ENCODE results near the gene ASCL4. TPM values are rescaled to one million over a fixed set of nuclear protein-coding genes. Genes with fewer than 3 reads are reported as not detected.

Gene ASCL4
- total RNA-seq, 1 experiment from 2014 or later: not detected

GRCh38 chr12:107765316-107765715 is 9.2 kb upstream of the ASCL4 start:
- Mint-ChIP-seq H3K36me3 (ENCODE audit: insufficient read depth, unreplicated experiment) (peaks cover 14% of the 10 kb centered on the region), H3K27ac (ENCODE audit: unreplicated experiment) (no peak overlapping the region), H3K4me3 (ENCODE audit: low read depth, unreplicated experiment) (no peak overlapping the region), H3K27me3 (ENCODE audit: unreplicated experiment) (peaks cover 21% of the 10 kb centered on the region), H3K9me3 (ENCODE audit: low read depth, unreplicated experiment) (no peaks in the 10 kb centered on the region), H3K4me1 (ENCODE audit: low read depth, unreplicated experiment) (no peaks in the 10 kb centered on the region)
- intact Hi-C loops (cut with micrococcal nuclease; ENCODE audit: unreplicated experiment): no loop called here
- BruUV-seq (replicated peaks): no TSS peak
- TF ChIP-seq CTCF (IDR thresholded peaks at IDR 0.05; ENCODE audit: unreplicated experiment): no peak
- no peak for DNase-seq
- CTCF ChIA-PET: no interaction called here

- Mint-ChIP-seq H3K9me3 (ENCODE audit: low read depth, unreplicated experiment) (no peaks in the 10 kb centered on the region), H3K4me1 (ENCODE audit: low read depth, unreplicated experiment) (no peaks in the 10 kb centered on the region), H3K36me3 (ENCODE audit: insufficient read depth, unreplicated experiment) (no peaks in the 10 kb centered on the region), H3K4me3 (ENCODE audit: low read depth, unreplicated experiment) (no peak overlapping the region), H3K27ac (ENCODE audit: unreplicated experiment) (no peak overlapping the region), H3K27me3 (ENCODE audit: unreplicated experiment) (peaks cover 29% of the 10 kb centered on the region)
- BruUV-seq (replicated peaks): no TSS peak
- TF ChIP-seq CTCF (IDR thresholded peaks at IDR 0.05; ENCODE audit: unreplicated experiment): no peak
- CTCF ChIA-PET: no interaction called here
- intact Hi-C loops (cut with micrococcal nuclease; ENCODE audit: unreplicated experiment): no loop called here
- DNase-seq: no peak
Measured at GRCh38 chr12:107767466-107767865, 7.0 kb upstream of the ASCL4 start.

DNA sequence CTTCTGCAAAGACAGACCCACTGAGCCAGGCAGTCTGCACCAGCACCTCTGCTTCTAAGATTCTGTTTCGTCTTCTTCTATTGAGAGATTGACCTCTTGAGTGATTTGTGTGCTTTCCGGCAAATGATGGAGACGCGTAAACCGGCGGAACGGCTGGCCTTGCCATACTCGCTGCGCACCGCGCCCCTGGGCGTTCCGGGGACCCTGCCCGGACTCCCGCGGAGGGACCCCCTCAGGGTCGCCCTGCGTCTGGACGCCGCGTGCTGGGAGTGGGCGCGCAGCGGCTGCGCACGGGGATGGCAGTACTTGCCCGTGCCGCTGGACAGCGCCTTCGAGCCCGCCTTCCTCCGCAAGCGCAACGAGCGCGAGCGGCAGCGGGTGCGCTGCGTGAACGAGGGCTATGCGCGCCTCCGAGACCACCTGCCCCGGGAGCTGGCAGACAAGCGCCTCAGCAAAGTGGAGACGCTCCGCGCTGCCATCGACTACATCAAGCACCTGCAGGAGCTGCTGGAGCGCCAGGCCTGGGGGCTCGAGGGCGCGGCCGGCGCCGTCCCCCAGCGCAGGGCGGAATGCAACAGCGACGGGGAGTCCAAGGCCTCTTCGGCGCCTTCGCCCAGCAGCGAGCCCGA is 703 bp downstream of the ASCL4 start:
- H3K27ac Mint-ChIP-seq (ENCODE audit: unreplicated experiment): no peak overlapping the region
- no TSS peak for BruUV-seq (replicated peaks)
- intact Hi-C loops (cut with micrococcal nuclease; ENCODE audit: unreplicated experiment): no loop called here
- H3K4me3 Mint-ChIP-seq (ENCODE audit: low read depth, unreplicated experiment): no peak overlapping the region
- CTCF ChIA-PET: no interaction called here
- no peaks in the 10 kb centered on the region for H3K36me3 Mint-ChIP-seq (ENCODE audit: insufficient read depth, unreplicated experiment)
- no peaks in the 10 kb centered on the region for H3K9me3 Mint-ChIP-seq (ENCODE audit: low read depth, unreplicated experiment)
- peaks cover 71% of the 10 kb centered on the region for H3K27me3 Mint-ChIP-seq (ENCODE audit: unreplicated experiment)
- H3K4me1 Mint-ChIP-seq (ENCODE audit: low read depth, unreplicated experiment): no peaks in the 10 kb centered on the region
- no peak for TF ChIP-seq CTCF (IDR thresholded peaks at IDR 0.05; ENCODE audit: unreplicated experiment)
- DNase-seq: no peak

DNA sequence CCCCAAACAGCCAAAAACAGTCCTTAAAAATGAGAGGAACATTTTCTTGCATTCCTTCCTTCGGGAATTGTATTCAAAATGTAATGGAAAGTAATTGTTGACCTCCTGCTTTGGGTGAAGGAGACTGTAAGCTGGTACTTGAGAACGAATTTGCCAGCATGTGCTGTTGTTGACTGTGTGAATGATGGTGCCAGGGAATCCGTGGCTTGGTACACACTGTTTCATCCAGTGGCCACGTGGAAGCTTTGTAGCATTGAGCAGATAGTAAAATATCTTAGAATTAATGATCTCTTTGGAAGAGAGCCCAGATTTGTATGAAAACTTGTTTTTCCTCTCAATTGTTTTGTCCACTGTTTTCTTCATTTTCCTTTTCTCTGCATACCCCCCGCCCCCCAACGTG is 1.7 kb downstream of the ASCL4 start:
- no peak for DNase-seq
- TF ChIP-seq CTCF (IDR thresholded peaks at IDR 0.05; ENCODE audit: unreplicated experiment): no peak
- CTCF ChIA-PET: no interaction called here
- no peaks in the 10 kb centered on the region for H3K4me1 Mint-ChIP-seq (ENCODE audit: low read depth, unreplicated experiment)
- H3K4me3 Mint-ChIP-seq (ENCODE audit: low read depth, unreplicated experiment): no peak overlapping the region
- no TSS peak for BruUV-seq (replicated peaks)
- intact Hi-C loops (cut with micrococcal nuclease; ENCODE audit: unreplicated experiment): no loop called here
- peaks cover 72% of the 10 kb centered on the region for H3K27me3 Mint-ChIP-seq (ENCODE audit: unreplicated experiment)
- no peak overlapping the region for H3K27ac Mint-ChIP-seq (ENCODE audit: unreplicated experiment)
- H3K36me3 Mint-ChIP-seq (ENCODE audit: insufficient read depth, unreplicated experiment): no peaks in the 10 kb centered on the region
- no peaks in the 10 kb centered on the region for H3K9me3 Mint-ChIP-seq (ENCODE audit: low read depth, unreplicated experiment)

Measured in Calu3 (cell line).